ENCODE measurements around the gene FXYD2. TPM values are rescaled to one million over a fixed set of nuclear protein-coding genes. Genes with fewer than 3 reads are reported as not detected.

Gene FXYD2
- total and polyA plus RNA-seq, 2 of the 8 experiments (the other 6 are each of a cell fraction or from before 2014, with no cell fraction given), result 0.89 to 1.1 TPM

DNA sequence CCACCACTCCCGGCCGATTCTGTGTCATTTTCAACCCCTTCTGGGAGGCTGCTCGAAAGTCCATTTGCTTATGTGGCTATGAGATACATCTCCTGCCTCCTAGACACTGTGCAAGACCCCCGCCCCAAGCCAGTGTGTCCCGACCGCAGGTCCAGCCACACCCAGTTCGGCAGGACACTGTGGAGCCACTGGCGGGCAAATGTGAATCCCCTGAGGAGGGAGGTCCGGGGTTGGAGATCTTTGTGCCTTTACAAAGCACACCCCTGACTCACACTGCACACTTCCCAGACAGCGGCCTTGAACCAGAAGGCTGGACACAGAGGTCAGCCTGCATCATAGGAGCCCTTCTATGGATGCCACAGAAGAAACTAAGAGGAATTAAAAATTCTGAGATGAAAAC, 34.5 kb upstream of the FXYD2 start (continued):
- TF ChIP-seq KDM4A (IDR thresholded peaks at IDR 0.05; ENCODE audit: low read depth, low read length, severe bottlenecking) (no peak), TBP (IDR thresholded peaks at IDR 0.05; ENCODE audit: low read depth, low read length) (no peak), SP1 (IDR thresholded peaks at IDR 0.05; ENCODE audit: low read depth, low read length) (no peak)
